Activated CD4-positive, CD25-positive, alpha-beta regulatory T cell (primary cell): Measurements from ENCODE around the gene CNST.
"Not testable (repeated sequence)": the region's sequence is repeated elsewhere in the genome, so short reads cannot be mapped to it uniquely, and the experiment has no call there.

Source experiments
- DNase-seq, 4 experiments: peaks; one replicate each; lab custom pipeline; 2025; lab: John Stamatoyannopoulos, UW

The CNST gene

GRCh38 chr1:246709835-246710234, 143.6 kb downstream of the CNST start:
- DNase-seq: no peak

GRCh38 chr1:246711548-246712003, 145.3 kb downstream of the CNST start:
- DNase-seq: no peak

- not testable (repeated sequence) for DNase-seq
These were observed 146.2 kb downstream of the CNST start for GRCh38 chr1:246712428-246712827.
